SK-N-SH treated with all-trans-retinoic acid at 6 μM for 48 hours (cell line): ENCODE measurements around the gene SLC25A30.

Experiments
- CSDC2 ChIP-seq: fragments of 250-450 bp; sonication (Bioruptor Pico); IDR thresholded peaks from 2 replicates; pipeline ENCODE4 v1.5.0; 2020; ENCODE audit warnings: mild to moderate bottlenecking, moderate library complexity
- ISL1 ChIP-seq: fragments of 250-450 bp; sonication (Bioruptor Pico); IDR thresholded peaks from 2 replicates; pipeline ENCODE4 v2.1.2; 2022; ENCODE audit warnings: mild to moderate bottlenecking, moderate library complexity
- RARB ChIP-seq: fragments of 250-450 bp; sonication (Bioruptor Pico); IDR thresholded peaks from 2 replicates; pipeline ENCODE4 v1.8.0; 2021; ENCODE audit warnings: mild to moderate bottlenecking, moderate library complexity
- TCF4 ChIP-seq: fragments of 250-450 bp; sonication (Bioruptor Pico); IDR thresholded peaks from 2 replicates; pipeline ENCODE4 v1.8.0; 2021; ENCODE audit warnings: mild to moderate bottlenecking, moderate library complexity, borderline replicate concordance
- ZC3H10 ChIP-seq: fragments of 250-450 bp; sonication (Bioruptor Pico); IDR thresholded peaks from 2 replicates; pipeline ENCODE4 v1.5.1; 2021; ENCODE audit warnings: mild to moderate bottlenecking, moderate library complexity
- ZFP3 ChIP-seq: fragments of 250-450 bp; sonication (Bioruptor Pico); IDR thresholded peaks from 2 replicates; pipeline ENCODE4 v1.5.0; 2020; ENCODE audit warnings: mild to moderate bottlenecking, moderate library complexity
- ZFP30 ChIP-seq: fragments of 450-650 bp; formaldehyde crosslinking; IDR thresholded peaks from 2 replicates; pipeline ENCODE4 v1.5.0; 2022; ENCODE audit warnings: mild to moderate bottlenecking, moderate library complexity
- ZNF8 ChIP-seq: fragments of 450-650 bp; formaldehyde crosslinking; IDR thresholded peaks from 2 replicates; pipeline ENCODE4 v1.5.0; 2020; ENCODE audit warnings: mild to moderate bottlenecking, moderate library complexity
- TF ChIP-seq, protein P1 (sequence below): fragments of 250-450 bp; sonication (Bioruptor Pico); IDR thresholded peaks from 2 replicates; pipeline ENCODE4 v1.8.0; 2020; ENCODE audit warnings: mild to moderate bottlenecking, moderate library complexity, borderline replicate concordance
- TF ChIP-seq, protein P2 (sequence below): fragments of 250-450 bp; sonication (Bioruptor Pico); IDR thresholded peaks from 2 replicates; pipeline ENCODE4 v1.5.1; 2020; ENCODE audit warnings: low read depth, mild to moderate bottlenecking, moderate library complexity
- TF ChIP-seq, protein P3 (sequence below): fragments of 250-450 bp; sonication (Bioruptor Pico); IDR thresholded peaks from 2 replicates; pipeline ENCODE4 v1.8.0; 2021; ENCODE audit warnings: low read depth, mild to moderate bottlenecking, moderate library complexity, borderline replicate concordance
- TF ChIP-seq, protein P4 (sequence below): fragments of 250-450 bp; sonication (Bioruptor Pico); IDR thresholded peaks from 2 replicates; pipeline ENCODE4 v1.5.1; 2021; ENCODE audit warnings: mild to moderate bottlenecking, moderate library complexity

DNA sequence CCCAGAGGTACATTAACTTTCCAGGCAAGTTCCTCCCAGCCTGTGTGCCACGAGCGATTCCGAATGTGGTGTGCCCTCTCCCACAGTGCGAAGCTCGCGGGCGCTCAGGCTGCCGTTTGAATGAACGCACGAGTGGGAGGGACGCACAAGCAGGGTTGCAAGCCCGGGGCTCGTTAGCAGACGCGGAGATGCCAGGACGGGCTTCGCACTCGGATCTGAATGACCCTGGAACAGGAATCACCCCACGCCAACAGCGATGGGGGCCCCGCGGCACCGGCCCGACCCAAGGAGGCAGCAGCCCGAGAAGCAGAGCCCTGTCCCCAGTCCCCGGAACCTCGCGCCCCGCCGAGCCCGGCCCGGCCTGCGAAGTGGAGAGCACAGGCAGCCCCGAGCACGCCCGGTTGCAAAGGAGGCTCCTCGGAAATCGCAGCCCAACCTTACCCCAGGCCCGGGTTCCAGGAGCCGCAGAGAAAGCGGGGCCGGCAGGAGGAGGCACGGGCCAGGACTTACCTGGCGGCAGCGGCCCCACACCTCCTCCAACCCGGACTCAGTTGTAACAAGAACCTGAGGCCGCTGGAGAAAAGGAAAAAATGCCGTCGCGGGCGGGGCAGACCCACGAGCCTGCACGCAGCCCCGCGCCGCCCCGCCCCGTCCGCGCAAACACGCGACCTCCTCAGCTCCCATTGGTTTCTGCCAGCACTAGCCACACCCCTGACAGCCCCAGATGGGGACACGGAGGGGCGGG is at the start of gene SLC25A30:
- TF ChIP-seq, protein P1, sequence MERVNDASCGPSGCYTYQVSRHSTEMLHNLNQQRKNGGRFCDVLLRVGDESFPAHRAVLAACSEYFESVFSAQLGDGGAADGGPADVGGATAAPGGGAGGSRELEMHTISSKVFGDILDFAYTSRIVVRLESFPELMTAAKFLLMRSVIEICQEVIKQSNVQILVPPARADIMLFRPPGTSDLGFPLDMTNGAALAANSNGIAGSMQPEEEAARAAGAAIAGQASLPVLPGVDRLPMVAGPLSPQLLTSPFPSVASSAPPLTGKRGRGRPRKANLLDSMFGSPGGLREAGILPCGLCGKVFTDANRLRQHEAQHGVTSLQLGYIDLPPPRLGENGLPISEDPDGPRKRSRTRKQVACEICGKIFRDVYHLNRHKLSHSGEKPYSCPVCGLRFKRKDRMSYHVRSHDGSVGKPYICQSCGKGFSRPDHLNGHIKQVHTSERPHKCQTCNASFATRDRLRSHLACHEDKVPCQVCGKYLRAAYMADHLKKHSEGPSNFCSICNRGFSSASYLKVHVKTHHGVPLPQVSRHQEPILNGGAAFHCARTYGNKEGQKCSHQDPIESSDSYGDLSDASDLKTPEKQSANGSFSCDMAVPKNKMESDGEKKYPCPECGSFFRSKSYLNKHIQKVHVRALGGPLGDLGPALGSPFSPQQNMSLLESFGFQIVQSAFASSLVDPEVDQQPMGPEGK (CRISPR knock-in tag): no peak
- TF ChIP-seq, protein P2, sequence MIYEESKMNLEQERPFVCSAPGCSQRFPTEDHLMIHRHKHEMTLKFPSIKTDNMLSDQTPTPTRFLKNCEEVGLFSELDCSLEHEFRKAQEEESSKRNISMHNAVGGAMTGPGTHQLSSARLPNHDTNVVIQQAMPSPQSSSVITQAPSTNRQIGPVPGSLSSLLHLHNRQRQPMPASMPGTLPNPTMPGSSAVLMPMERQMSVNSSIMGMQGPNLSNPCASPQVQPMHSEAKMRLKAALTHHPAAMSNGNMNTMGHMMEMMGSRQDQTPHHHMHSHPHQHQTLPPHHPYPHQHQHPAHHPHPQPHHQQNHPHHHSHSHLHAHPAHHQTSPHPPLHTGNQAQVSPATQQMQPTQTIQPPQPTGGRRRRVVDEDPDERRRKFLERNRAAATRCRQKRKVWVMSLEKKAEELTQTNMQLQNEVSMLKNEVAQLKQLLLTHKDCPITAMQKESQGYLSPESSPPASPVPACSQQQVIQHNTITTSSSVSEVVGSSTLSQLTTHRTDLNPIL (CRISPR knock-in tag): no peak
- TF ChIP-seq ZFP30 (CRISPR knock-in tag) (no peak), ZNF8 (no peak), TCF4 (CRISPR knock-in tag) (no peak), ZC3H10 (CRISPR knock-in tag) (no peak), ISL1 (CRISPR knock-in tag) (no peak), CSDC2 (CRISPR knock-in tag) (no peak), RARB (CRISPR knock-in tag) (no peak), ZFP3 (no peak)
- TF ChIP-seq, protein P3, sequence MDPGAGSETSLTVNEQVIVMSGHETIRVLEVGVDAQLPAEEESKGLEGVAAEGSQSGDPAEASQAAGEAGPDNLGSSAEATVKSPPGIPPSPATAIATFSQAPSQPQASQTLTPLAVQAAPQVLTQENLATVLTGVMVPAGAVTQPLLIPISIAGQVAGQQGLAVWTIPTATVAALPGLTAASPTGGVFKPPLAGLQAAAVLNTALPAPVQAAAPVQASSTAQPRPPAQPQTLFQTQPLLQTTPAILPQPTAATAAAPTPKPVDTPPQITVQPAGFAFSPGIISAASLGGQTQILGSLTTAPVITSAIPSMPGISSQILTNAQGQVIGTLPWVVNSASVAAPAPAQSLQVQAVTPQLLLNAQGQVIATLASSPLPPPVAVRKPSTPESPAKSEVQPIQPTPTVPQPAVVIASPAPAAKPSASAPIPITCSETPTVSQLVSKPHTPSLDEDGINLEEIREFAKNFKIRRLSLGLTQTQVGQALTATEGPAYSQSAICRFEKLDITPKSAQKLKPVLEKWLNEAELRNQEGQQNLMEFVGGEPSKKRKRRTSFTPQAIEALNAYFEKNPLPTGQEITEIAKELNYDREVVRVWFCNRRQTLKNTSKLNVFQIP: no peak
- TF ChIP-seq, protein P4, sequence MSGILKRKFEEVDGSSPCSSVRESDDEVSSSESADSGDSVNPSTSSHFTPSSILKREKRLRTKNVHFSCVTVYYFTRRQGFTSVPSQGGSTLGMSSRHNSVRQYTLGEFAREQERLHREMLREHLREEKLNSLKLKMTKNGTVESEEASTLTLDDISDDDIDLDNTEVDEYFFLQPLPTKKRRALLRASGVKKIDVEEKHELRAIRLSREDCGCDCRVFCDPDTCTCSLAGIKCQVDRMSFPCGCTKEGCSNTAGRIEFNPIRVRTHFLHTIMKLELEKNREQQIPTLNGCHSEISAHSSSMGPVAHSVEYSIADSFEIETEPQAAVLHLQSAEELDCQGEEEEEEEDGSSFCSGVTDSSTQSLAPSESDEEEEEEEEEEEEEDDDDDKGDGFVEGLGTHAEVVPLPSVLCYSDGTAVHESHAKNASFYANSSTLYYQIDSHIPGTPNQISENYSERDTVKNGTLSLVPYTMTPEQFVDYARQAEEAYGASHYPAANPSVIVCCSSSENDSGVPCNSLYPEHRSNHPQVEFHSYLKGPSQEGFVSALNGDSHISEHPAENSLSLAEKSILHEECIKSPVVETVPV (CRISPR knock-in tag): no peak
